Uterus (tissue), 4 donors: ENCODE results near the gene PDE5A. TPM values are rescaled to one million over a fixed set of nuclear protein-coding genes. Genes with fewer than 3 reads are reported as not detected.

ENCODE experiments used
- DNase-seq, 2 donors: peaks; one replicate each; pipeline ENCODE4 v3.0.0-alpha.2; 2019 to 2020
- H3K27ac ChIP-seq, 2 donors: fragments of 200-600 bp; sonication (generic); 1 replicate in 1 of 2; 2 replicates in 1 of 2; pipeline ENCODE4 v1.5.1; 2016 to 2018
- H3K27me3 ChIP-seq, 2 donors: fragments of 200-600 bp; sonication (generic); one replicate each; pipeline ENCODE4 v1.5.1; 2018 to 2019; ENCODE audit warnings: control low read depth in 1 of 2
- H3K36me3 ChIP-seq, 2 donors: fragments of 200-600 bp; sonication (generic); one replicate each; pipeline ENCODE4 v1.5.1; 2019; ENCODE audit warnings: control low read depth in 1 of 2
- H3K4me1 ChIP-seq, 2 donors: fragments of 200-600 bp; sonication (generic); one replicate each; pipeline ENCODE4 v1.5.1; 2018 to 2019; ENCODE audit warnings: control low read depth in 1 of 2
- H3K4me3 ChIP-seq, 2 donors: fragments of 200-600 bp; sonication (generic); 1 replicate in 1 of 2; 2 replicates in 1 of 2; pipeline ENCODE4 v1.5.1; 2018 to 2019; ENCODE audit warnings: mild to moderate bottlenecking in 1 of 2
- H3K9me3 ChIP-seq, 2 donors: fragments of 200-600 bp; sonication (generic); one replicate each; pipeline ENCODE4 v1.5.1; 2019; ENCODE audit warnings: control low read depth in 1 of 2
- CTCF ChIP-seq, 4 experiments: fragments of 200-600 bp in 2 of 4; fragments of 450-650 bp in 2 of 4; sonication (generic) in 2 of 4; IDR thresholded peaks; one replicate each; pipeline ENCODE4 v1.5.1; 2016 to 2019; ENCODE audit warnings: antibody characterized with exemption in 4 of 4, mild to moderate bottlenecking in 2 of 4, moderate library complexity in 1 of 4
- POLR2A ChIP-seq, 2 donors: fragments of 450-650 bp; IDR thresholded peaks; one replicate each; pipeline ENCODE4 v1.6.1; 2016; ENCODE audit warnings: antibody characterized with exemption in 2 of 2, mild to moderate bottlenecking in 1 of 2, moderate library complexity in 1 of 2
- intact Hi-C: fragments of 100-400 bp; cut with DNase I; formaldehyde crosslinking; loops from one replicate; pipeline ENCODE4 v1.15.1; 2023; ENCODE audit warnings: low total_unique reads
- total RNA-seq, 4 donors: library from RNA; depleted of rRNA in 3 of 4; stranded (reverse); fragments of >200 nt in 3 of 4; gene quantifications; one replicate each; pipeline versions ENCODE4 v1.1.0 to v1.2.4, GENCODE V29; 2014 to 2023
- donor health status: DM: yes; HTN: yes; CAD: no.

The PDE5A gene
- total RNA-seq, 4 donors from 2014 or later, result 13.5 to 192 (median 84.2) TPM

GRCh38 chr4:119525771-119526712 lies 102.6 kb downstream of the PDE5A start:
- Histone ChIP-seq H3K4me3 (no peak overlapping the region), H3K27me3 (no peaks in the 10 kb centered on the region), H3K4me1 (peaks cover 0 to 11% of the 10 kb centered on the region in 2 donors), H3K27ac (peak overlapping the region; percentile 61 to 76), H3K36me3 (no peaks in the 10 kb centered on the region), H3K9me3 (no peaks in the 10 kb centered on the region)
- intact Hi-C loops, result no loop called here
- DNase-seq, result no peak
- TF ChIP-seq POLR2A (IDR thresholded peaks at IDR 0.05) (no peak), CTCF (IDR thresholded peaks at IDR 0.05) (no peak)

- Histone ChIP-seq H3K27ac (peak overlapping the region; percentile 30 to 76), H3K36me3 (no peaks in the 10 kb centered on the region), H3K4me1 (peaks cover 0 to 11% of the 10 kb centered on the region in 2 donors), H3K4me3 (no peak overlapping the region), H3K27me3 (no peaks in the 10 kb centered on the region), H3K9me3 (no peaks in the 10 kb centered on the region)
- intact Hi-C loops, result no loop called here
- no peak for TF ChIP-seq CTCF (IDR thresholded peaks at IDR 0.05)
- TF ChIP-seq POLR2A (IDR thresholded peaks at IDR 0.05), result no peak
- no peak for DNase-seq
Observed at GRCh38 chr4:119525005-119525749, 103.4 kb downstream of the PDE5A start.

GRCh38 chr4:119523399-119523798 lies 105.2 kb downstream of the PDE5A start:
- TF ChIP-seq CTCF (IDR thresholded peaks at IDR 0.05) (no peak), POLR2A (IDR thresholded peaks at IDR 0.05) (no peak)
- Histone ChIP-seq H3K4me1 (peaks cover 0 to 11% of the 10 kb centered on the region in 2 donors), H3K27ac (peak overlapping the region in 1 of 2 donors; percentile 76), H3K4me3 (no peak overlapping the region), H3K9me3 (no peaks in the 10 kb centered on the region), H3K36me3 (no peaks in the 10 kb centered on the region), H3K27me3 (no peaks in the 10 kb centered on the region)
- no peak for DNase-seq
- intact Hi-C loops, result no loop called here

- H3K4me1 ChIP-seq, result peaks cover 0 to 9% of the 10 kb centered on the region in 2 donors
- intact Hi-C loops, result no loop called here
- no peaks in the 10 kb centered on the region for H3K27me3 ChIP-seq
- H3K4me3 ChIP-seq, result no peak overlapping the region
- H3K36me3 ChIP-seq, result no peaks in the 10 kb centered on the region
- TF ChIP-seq POLR2A (IDR thresholded peaks at IDR 0.05) (no peak), CTCF (IDR thresholded peaks at IDR 0.05) (no peak)
- no peak overlapping the region for H3K27ac ChIP-seq
- DNase-seq, result no peak
- H3K9me3 ChIP-seq, result no peaks in the 10 kb centered on the region
Observed at GRCh38 chr4:119521268-119521667, 107.3 kb downstream of the PDE5A start.
